ENCODE measurements around the gene PPT1. TPM values are rescaled to one million over a fixed set of nuclear protein-coding genes. Genes with fewer than 3 reads are reported as not detected.

The PPT1 gene
- 48.3 to 79.0 TPM (median 48.6 TPM) in 3 replicates for total RNA-seq
- long read RNA-seq, full-length matches to known transcripts, result 140 of 144 reads
- long read RNA-seq, partial matches to known transcripts, result 1 of 144 reads
- long read RNA-seq, other reads (novel, unspliced or antisense), result 3 of 144 reads

DNA sequence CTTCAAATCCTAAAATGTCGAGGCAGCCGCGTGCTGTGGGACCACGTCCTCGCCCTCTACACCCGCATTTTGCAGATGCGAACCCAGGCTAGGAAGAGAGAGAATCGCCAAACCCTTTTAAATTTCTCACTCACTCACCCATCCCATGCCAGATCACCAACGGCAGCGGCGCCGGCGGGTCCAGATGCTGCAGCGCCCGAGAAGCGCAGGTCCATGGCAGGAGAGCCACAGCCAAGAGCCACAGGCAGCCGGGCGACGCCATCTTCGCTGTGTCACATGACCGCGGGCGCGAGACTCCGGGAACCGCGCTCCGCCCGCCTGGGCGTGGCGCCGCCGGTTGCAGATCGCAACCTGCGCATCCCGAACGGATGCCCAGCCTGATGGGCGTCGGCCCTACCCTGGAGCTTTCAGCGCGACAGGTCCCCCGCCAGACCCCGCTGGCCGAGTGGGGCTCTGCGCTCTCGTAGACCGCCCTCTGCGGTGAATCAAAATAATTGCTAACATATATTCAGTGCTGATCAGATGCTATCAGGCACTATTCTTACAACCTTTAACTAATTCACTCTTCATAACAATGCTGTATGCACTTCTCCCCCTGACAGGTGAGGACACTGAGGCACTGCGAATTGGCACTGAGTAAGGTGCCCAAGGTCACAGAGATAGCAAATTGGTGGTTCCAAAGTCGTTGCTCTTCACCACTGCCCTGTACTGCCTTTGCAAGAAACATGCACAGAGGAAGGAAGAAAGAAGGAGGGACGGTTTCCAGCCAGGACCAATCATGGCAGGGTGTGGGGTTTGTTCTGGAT lies at the start of gene PPT1:
Gene PPT1, minus strand, starts transcription at position 276 of the 806 bp plus-strand sequence. Its CDS starts 14 bp downstream, at position 262.
- peak; percentile 91 for DNase-seq (ENCODE audit: low spot score)
- TF ChIP-seq, protein P1, sequence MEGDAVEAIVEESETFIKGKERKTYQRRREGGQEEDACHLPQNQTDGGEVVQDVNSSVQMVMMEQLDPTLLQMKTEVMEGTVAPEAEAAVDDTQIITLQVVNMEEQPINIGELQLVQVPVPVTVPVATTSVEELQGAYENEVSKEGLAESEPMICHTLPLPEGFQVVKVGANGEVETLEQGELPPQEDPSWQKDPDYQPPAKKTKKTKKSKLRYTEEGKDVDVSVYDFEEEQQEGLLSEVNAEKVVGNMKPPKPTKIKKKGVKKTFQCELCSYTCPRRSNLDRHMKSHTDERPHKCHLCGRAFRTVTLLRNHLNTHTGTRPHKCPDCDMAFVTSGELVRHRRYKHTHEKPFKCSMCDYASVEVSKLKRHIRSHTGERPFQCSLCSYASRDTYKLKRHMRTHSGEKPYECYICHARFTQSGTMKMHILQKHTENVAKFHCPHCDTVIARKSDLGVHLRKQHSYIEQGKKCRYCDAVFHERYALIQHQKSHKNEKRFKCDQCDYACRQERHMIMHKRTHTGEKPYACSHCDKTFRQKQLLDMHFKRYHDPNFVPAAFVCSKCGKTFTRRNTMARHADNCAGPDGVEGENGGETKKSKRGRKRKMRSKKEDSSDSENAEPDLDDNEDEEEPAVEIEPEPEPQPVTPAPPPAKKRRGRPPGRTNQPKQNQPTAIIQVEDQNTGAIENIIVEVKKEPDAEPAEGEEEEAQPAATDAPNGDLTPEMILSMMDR (IDR thresholded peaks at IDR 0.05), result peak; percentile 74
- H3K9me3 Mint-ChIP-seq (ENCODE audit: low read depth), result peaks cover under 1% of the 10 kb centered on the region
- peak within 1 kb of the TSS; percentile 91 for H3K4me3 Mint-ChIP-seq (ENCODE audit: unreplicated experiment)
- H3K27ac Mint-ChIP-seq (ENCODE audit: unreplicated experiment), result peak within 1 kb of the TSS; percentile 76
- peaks cover 9% of the 10 kb centered on the region for H3K27me3 Mint-ChIP-seq (ENCODE audit: low read depth)
- no peaks in the 10 kb centered on the region for H3K36me3 Mint-ChIP-seq (ENCODE audit: low read depth)
- peaks cover 21% of the 10 kb centered on the region for H3K4me1 Mint-ChIP-seq (ENCODE audit: low read depth)

DNA sequence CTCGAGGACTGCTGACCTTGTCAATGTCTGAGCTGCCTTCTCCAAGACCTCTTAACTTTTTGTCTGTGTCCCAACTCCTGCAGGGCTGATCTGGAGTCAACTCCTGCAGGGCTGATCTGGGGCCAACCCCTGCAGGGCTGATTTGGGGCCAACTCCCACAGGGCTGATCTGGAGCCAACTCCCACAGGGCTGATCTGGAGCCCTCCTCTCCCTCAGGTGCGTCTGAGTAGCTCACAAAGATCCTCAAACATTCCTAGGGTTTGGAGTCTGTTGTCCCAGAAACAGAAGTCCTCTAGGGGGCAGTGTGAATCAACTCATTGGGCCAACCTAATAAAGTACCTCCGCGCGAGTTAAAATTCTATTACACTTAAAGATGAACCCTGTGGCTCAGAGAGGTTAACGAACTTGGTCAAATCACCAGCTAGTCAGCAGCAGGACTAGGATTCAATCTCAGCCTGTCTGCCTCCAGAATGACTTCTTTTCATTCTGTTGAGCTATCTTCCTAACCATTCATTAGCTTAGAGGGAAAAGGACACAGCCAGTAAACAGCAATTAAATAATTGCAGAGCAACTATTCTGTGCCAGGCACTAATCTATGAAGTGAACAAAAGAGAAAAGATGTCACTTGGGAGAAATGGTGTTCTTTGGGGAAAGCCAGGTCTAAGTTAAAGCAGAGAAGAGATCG lies 47.0 kb upstream of the PPT1 start:
- Mint-ChIP-seq H3K4me3 (ENCODE audit: unreplicated experiment) (no peak overlapping the region), H3K27ac (ENCODE audit: unreplicated experiment) (no peak overlapping the region), H3K4me1 (ENCODE audit: low read depth) (peaks cover 14% of the 10 kb centered on the region), H3K9me3 (ENCODE audit: low read depth) (peaks cover 4% of the 10 kb centered on the region), H3K36me3 (ENCODE audit: low read depth) (no peaks in the 10 kb centered on the region), H3K27me3 (ENCODE audit: low read depth) (peaks cover 50% of the 10 kb centered on the region)
- TF ChIP-seq, protein P1 (IDR thresholded peaks at IDR 0.05), result peak; percentile 92
- DNase-seq (ENCODE audit: low spot score), result no peak

DNA sequence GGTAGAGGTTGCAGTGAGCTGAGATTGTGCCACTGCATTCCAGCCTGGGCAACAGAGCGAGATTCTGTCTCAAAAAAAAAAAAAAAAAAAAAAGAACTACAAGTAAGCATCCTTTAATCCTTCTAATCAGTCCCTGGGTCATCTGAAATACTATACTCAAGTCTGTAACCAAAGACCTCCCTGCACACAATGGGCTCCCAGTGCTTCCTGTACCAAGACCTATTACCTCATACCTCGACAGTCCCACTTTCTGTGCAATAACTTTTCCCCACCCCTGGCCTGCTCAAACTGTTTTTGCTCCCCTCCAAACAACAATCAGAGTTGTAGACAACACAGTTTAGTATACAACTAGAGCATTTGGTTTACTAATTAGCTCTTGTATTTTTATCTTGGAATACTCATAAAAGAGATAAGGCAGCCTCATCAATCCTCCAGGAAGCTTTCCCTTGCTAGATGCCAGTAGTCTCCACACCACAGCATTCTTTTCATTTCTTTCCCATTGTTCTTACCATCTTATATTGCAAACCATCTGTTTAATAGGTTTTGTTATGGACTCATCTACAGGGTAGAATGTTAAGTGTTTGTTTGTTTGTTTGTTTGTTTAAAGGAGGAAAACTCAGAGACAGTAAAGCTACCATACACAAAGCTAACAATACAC lies 45.0 kb upstream of the PPT1 start:
- TF ChIP-seq, protein P1 (IDR thresholded peaks at IDR 0.05), result no peak
- H3K27ac Mint-ChIP-seq (ENCODE audit: unreplicated experiment), result no peak overlapping the region
- H3K36me3 Mint-ChIP-seq (ENCODE audit: low read depth), result no peaks in the 10 kb centered on the region
- peaks cover 4% of the 10 kb centered on the region for H3K9me3 Mint-ChIP-seq (ENCODE audit: low read depth)
- no peak overlapping the region for H3K4me3 Mint-ChIP-seq (ENCODE audit: unreplicated experiment)
- H3K4me1 Mint-ChIP-seq (ENCODE audit: low read depth), result peaks cover 14% of the 10 kb centered on the region
- no peak for DNase-seq (ENCODE audit: low spot score)
- H3K27me3 Mint-ChIP-seq (ENCODE audit: low read depth), result peaks cover 33% of the 10 kb centered on the region

DNA sequence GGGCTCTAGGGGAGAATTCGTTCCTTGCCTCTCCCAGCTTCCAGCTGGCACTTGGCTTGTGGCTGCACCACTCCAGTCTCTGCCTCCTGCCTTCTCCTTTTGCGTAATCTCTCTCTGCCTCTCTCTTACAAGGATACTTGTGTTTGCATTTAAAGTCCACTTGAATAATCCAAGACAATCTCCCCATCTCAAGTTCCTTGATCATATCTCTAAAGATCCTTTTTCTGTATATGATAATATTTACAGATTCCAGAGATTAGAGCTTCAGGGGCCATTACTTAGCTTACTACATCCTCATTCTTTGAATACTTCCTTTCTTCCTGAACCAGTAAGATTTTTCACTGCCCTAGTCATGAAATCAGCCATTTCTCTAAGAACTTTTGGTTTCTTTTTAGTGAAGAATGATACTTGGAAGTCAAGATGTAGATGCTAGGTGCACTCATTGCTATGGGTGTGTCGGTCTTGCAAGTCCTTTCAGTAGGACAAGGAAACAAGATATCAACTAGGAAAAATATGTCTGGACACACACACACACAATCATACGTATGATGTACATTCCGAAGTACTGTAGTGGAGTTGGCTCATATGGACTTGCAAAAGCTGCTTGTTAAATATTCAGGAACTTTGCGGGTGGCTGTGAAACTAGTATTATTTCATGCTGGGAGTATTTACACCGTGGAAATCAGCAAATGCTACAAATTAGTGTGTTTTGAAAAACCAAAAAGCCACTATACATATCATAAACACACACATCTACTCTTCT lies 43.3 kb upstream of the PPT1 start:
- no peak for DNase-seq (ENCODE audit: low spot score)
- no peak overlapping the region for H3K4me3 Mint-ChIP-seq (ENCODE audit: unreplicated experiment)
- no peaks in the 10 kb centered on the region for H3K36me3 Mint-ChIP-seq (ENCODE audit: low read depth)
- H3K27ac Mint-ChIP-seq (ENCODE audit: unreplicated experiment), result peak overlapping the region; percentile 58
- H3K4me1 Mint-ChIP-seq (ENCODE audit: low read depth), result peaks cover 14% of the 10 kb centered on the region
- H3K27me3 Mint-ChIP-seq (ENCODE audit: low read depth), result peaks cover 27% of the 10 kb centered on the region
- TF ChIP-seq, protein P1 (IDR thresholded peaks at IDR 0.05), result no peak
- peaks cover 4% of the 10 kb centered on the region for H3K9me3 Mint-ChIP-seq (ENCODE audit: low read depth)

Measured in chondrocyte (in vitro differentiated cells).